ENCODE measurements around the gene COL15A1. TPM values are rescaled to one million over a fixed set of nuclear protein-coding genes. Genes with fewer than 3 reads are reported as not detected.

Gene COL15A1
- total RNA-seq, 1 donor from 2014 or later, result 46.2 TPM

DNA sequence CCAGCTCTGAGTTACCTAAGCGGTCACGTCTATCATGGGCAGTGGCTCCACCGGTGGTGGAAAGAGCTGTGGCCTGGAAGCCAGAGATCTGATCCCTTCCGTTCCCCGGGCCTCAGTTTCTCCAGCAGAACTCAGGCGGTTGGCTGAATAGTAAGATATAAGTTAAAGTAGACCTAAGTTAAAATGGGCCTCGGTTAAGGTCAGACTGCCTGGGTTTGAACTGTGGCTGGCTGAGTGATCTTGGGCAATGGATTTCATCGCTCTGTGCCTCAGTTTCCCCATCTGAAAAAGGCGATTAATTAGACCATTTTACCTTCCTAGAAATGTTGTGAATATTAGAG is 997 bp downstream of the COL15A1 start:
- no peak for DNase-seq (ENCODE audit: low spot score)

DNA sequence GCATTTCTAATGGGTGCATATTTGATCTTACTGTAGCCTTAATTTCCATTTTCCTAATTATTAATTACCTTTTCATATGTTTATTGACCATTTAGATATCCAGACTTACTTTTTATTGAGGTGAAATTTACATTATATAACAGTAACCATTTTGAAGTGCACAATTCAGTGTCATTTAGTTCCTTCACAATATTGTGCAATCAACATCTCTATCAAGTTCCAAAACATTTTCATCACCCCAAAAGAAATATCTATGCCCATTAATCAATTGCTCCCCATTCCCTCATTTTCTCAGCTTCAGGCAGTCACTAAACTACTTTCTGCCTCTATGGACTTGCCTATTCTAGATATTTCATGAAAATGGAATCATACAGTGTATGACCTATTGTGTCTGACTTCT is 5.9 kb downstream of the COL15A1 start:
- DNase-seq (ENCODE audit: low spot score), result no peak

DNA sequence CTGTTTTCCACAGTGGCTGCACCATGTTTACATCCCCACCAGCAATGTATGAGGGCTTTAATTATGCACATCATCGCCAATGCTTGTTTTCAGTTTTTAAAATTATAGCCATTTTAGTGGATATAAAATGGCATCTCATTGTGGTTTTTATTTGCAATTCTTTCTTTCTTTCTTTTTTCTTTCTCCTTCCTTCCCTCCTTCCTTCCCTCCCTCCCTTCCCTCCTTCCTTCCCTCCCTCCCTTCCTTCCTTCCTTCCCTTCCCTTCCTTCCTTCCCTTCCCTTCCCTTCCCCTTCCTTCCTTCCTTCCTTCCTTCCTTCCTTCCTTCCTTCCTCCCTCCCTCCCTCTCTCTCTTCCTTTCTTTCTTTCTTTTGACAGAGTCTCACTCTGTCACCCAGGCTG is 6.6 kb downstream of the COL15A1 start:
- no peak for DNase-seq (ENCODE audit: low spot score)

DNA sequence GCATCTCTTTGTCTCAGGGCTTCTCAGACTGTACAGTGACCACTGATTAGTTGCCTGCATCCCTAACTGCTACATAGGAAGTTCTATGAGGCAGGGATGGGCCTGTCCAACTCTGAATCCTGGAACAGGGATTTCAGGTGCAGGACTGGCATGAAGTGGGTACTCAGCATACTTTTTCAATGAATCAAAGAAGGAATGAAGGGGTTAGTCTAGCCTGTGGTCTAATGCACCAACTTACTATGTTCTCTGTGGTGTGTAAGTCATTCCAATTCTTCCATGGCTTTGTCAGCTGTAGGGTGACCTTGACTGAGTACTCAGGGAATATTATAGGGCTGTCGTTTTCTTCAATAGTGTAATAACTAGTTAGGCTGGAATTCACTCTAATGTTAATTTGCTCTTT is 8.3 kb downstream of the COL15A1 start:
- no peak for DNase-seq (ENCODE audit: low spot score)

DNA sequence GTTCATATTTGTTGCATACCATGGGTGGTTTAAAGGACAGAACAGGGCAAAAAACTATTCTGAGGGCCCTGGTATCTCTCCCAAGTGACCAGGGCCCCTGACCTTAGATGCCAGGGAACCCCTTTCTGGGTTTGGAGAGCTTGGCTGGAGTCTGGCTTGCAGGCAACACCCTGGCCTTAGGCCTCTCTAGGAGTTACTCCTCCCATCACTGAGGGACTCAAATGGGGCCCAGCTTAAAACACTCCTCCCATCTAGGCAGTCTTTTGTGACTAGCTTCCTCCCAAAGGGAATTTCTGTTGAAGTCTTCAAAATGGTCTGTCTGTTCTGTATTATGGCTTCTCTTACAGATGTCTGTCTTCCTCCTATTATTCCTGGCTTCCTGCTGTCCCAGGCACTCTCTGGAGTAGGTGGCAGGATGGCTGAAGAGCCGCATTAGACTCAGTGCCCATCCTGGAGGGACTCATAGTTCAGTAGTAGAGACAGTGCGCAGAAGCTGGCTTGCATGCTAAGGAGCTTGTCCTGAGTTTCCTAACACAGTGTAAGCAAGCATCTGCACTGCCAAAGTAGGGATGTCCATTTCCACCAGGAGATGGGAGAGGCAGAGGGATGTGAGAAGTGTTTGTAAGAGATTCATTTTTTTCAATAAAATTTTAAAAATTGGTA is 10.0 kb downstream of the COL15A1 start:
- DNase-seq (ENCODE audit: low spot score), result no peak

DNA sequence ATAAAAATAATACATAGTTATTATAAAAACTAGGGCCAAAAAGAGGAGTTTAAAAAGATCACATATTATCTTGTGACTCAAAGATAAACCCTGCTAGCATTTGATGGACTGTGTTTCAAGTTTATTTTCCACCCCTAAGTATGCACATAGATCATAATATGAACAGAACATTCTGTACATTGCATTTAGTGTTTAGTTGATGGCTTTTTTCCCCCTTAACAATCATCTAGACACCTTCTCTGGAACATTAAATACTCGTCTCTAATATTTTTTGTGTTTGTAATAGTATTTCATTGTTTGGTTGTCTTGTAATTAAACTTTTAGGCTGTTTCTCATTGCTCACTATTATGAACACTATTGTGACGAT is 10.5 kb downstream of the COL15A1 start:
- no peak for DNase-seq (ENCODE audit: low spot score)

DNA sequence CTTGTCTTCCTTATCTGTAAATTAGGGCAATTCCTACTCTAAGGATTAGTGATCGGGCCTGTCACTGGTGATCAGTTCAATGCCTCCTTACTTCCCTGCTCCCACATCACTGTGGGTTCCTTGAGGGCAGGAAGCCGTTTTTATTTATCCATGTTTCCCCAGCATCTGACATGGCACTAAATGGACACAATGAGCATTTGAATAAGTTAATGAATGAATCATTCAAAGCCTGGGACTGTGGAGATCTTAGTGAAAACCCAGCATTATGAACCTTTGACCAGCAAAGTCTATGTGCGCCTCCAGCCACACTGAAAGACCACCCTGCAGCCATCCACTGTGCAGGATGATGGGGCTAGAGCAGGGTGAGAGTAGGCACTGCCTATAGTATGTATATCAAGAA is 11.6 kb downstream of the COL15A1 start:
- DNase-seq (ENCODE audit: low spot score), result no peak

DNA sequence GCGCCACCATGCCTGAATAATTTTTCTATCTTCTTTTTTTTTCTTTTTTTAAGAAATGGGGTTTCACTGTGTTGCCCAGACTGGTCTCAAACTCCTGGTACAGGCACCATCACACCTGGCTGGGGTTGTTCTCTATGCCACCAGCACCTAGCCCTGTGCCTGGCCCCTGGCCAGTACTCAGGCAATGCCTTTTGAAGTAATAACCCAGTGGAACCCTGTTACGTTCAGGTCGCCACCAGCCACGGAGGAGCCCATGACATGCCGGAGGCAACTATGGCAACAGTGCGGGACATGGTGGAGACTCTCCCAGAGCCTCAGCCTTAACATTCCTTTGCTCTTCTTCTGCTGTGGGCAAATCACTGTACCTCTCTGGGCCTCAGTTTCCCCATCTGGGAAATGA is 14.1 kb downstream of the COL15A1 start:
- no peak for DNase-seq (ENCODE audit: low spot score)

DNA sequence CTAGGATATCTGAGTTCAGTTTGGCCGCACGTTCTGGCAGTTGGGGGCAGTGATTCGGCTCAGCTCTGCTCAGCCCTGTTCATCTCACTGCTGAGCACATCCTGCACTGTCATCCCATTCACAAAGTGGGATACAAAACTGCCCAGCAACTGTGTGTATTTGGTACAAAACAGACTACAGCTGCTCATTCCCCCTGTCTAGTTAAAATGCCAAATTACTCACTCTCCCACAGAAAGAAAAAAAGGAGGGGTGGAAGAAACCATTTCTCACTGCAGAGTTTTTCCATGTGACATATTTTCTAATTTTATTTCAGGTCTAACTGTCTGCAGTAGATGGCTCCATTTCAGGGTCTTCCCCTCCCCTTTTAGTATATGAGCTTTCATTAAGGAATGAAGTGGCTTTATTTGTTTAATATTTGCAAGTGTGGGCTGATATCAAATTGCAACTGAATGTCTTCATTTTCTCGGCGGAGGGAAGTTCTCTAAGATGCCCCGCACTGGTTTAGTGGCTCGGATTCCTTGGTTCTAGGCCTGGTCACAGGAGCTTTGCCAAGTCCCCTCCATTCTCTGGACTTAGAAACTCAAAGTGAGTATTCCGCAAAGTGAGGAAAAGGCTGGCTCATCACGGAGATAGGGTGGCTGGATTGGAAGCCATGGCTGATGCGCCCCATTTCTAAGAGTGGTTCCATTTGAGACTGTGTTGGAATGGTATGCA is 14.7 kb downstream of the COL15A1 start:
- no peak for DNase-seq (ENCODE audit: low spot score)

DNA sequence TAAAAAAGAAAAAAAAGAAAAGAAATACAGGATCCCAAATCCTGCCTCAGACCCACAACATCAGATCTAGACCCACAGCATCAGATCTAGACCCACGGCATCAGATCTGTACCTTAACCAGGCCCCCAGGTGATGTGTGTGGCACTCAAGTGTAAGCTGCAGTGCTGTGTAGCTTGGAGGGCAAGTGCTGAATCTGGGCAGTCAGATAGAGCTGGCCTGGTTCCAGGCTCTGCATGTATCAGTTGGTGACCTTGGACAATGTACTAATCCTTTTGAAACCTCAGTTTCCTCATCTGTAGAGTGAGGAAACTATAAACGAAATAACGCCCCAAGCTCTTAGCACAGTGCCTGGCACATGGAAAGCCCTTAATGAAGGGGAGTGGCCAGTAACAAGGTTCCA is 16.7 kb downstream of the COL15A1 start:
- no peak for DNase-seq (ENCODE audit: low spot score)

DNA sequence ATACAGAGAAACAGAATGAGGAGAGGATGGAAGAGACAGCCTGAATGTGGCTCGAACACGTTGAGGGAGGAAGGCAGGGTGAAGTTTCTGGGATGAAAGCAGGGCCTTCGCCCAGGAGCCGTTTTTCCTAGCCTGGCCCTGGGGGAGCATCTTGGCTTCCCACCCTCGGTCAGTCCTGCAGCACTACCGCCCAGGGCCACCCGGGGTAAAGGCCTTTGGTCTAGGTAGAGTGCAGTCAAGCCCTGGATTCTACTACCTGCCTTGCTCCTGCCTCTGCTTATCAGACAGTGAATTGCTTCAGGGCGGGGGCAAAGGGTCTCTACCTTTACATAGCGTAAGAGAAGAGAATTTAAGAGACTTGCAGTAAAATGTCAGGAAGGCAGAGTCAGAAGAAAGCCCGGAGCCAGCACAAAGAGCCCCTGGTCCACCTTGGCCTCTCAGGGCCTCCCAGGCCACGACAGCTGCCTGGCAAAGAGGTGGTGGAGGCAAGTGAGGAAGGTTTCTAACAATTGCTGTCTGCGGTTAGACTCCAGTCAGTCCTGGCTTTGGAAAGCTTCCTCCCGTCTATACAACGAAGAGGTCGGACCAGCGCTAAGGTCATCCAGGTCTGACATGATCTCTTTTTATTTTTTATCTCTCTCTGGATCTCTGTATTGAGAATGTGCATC is 17.9 kb downstream of the COL15A1 start:
- no peak for DNase-seq (ENCODE audit: low spot score)

DNA sequence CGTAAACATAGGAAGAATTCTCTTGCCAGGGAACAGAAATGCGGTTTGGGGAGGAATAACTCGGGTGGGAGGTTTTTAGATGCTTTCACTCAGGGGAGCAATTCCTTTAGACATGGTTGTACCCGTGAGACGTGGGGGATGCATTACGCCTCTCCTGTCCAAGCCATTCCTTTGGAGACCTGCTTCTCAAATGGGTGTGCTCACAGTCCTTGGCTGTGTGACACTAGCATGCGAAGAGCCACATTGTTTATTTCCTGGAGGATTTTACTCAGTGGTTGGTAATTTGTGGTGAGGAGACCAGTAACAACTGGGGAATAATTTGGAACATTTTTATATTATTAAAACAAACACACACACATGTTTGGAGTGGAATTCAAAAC is 18.5 kb downstream of the COL15A1 start:
- DNase-seq (ENCODE audit: low spot score), result no peak

DNA sequence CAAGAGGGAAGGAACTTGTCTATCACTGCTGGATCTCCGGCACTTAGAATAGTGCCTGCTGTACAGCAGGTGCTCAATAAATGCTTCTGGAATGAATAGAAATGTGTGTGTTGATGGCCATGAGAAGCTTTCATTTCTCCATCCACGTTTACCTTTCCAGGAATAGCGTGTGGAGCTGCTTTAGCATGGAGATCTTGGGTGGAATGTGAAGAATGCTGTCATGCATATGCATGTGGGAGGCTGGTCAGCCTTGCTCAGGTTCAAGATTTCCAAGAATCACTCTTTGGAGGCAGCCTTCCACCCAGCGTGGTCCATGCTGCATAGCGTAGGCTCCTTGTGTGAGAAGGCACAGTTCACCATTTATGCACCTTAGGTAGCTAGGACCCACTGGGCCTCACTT is 19.2 kb downstream of the COL15A1 start:
- DNase-seq (ENCODE audit: low spot score), result no peak

DNA sequence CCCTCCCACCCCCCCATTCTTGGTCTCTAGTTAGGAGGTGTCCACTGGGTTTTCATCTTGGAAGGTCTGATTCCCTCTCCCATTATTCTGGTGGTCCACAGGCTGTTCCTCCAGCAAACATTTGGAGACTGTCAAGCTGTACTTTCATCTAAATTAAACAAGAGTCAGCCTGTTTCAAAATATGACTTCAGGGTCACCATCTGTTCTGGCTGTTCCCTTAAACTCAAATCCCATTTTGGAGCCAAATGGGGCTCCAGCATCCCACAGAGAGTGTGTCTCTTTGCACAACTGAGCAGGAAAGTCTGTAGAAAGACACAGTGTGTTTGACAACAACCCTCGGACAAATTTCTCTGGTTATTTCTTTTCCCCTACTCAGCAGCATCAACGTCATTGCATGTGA is 20.5 kb downstream of the COL15A1 start:
- DNase-seq (ENCODE audit: low spot score), result no peak

DNA sequence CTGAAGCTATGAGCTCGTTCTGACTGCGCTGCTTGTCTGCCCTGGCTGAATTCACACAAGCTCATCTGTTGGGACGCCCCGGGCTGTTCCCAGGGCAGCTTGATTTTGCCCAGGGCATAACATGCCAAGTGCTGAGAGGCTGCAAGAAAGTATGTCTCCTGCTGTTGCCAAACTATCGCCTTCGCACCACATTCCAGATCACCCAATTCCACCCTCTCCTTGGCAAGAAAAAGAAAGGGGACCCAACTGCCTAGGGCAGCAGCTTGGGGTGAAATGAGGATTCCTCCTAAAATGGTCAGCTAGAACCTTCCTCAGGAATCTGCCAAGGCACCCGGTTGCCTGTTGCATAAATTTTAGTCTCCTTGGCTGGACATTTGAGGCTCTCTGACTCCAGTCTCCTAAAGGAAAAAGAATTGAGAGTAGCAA is 21.2 kb downstream of the COL15A1 start:
- no peak for DNase-seq (ENCODE audit: low spot score)

DNA sequence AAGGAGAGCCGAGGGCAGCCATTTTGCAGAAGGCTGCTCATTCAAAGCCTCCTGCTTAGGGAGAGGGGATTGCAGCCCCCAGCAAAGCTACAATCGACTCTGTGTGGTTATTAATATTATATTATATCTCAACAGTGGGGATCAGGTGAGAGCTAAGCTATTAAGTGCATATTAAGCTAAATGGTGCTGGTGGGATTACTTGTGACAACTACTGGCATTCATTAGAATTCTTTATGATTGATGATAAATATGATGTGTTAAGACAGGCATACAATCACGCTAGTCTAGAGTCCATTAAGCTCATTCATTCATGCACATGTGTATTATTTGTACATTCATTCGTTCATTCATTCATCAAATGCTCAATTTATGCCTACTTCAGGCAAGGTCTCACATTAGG is 23.0 kb downstream of the COL15A1 start:
- DNase-seq (ENCODE audit: low spot score), result no peak

DNA sequence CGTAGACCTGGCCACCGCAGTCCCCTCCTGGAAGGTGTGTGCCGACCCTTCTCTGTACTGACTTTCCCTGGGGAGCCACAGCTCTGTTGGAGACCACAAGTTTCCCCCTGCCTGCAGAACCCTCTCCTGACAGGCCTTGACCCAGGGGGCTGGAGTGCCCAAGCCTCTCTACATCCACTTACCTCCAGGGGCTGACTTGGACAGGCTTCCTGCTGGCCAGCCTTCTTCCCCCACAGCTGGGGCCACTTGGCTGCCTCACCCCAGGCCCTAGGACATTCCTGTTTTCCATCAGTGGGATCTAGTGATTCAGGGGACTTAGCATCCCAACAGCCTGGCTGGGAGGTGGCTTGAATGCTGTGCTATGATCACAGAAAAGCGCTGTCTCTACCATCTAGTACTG is 23.6 kb downstream of the COL15A1 start:
- DNase-seq (ENCODE audit: low spot score), result no peak

DNA sequence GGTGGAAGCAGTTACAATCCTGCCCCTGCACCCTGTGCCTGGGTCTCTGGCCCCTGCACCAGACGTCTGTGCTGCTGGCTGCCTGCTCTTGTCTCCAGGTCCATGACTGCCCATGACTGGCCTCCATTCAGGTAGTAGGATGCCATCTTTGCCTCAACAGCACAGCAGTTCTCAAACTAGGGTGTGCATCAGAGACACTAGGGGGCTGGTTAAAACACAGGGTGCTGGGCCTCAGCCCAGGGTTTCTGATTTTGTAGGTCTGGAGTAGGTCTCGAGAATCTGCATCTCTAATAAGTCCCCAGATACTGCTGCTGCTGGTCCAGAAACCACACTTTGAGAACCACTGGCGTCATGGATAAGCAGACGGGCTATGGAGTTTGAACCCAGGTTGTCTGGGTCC is 24.0 kb downstream of the COL15A1 start:
- no peak for DNase-seq (ENCODE audit: low spot score)

DNA sequence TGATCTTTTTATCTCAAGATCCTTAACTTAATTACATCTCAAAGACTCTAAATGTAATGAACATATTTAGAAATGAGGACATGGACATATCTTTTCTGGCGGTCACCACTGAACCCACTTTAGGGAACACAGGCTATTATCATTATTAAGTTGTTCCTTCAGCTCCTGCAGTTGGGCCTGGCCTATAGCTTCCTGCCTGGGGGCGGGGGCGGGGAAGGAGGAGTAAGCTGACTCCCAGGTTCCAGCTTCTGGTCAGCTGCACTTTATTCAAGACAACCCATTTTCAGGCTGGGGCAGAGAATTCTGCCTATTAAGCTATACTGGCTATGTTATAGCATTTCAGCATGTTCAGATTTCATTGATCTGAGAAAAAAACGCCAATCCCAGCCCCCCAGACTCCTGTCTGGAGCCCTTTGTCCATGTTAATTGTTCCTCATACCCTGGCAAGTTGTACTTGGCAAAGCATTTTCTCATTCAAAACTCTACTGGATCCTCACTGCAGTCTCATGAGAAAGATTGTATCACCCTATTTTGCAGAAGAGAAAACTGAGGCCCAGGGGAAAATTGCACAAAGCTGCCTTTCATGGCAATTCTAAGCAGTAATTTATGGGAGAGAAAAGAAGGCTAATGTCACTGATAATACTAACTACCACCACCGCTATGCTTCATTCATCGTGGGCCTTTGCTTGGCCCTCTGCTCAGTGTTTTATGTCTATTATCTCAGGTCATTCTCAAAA is 25.1 kb downstream of the COL15A1 start:
- no peak for DNase-seq (ENCODE audit: low spot score)

DNA sequence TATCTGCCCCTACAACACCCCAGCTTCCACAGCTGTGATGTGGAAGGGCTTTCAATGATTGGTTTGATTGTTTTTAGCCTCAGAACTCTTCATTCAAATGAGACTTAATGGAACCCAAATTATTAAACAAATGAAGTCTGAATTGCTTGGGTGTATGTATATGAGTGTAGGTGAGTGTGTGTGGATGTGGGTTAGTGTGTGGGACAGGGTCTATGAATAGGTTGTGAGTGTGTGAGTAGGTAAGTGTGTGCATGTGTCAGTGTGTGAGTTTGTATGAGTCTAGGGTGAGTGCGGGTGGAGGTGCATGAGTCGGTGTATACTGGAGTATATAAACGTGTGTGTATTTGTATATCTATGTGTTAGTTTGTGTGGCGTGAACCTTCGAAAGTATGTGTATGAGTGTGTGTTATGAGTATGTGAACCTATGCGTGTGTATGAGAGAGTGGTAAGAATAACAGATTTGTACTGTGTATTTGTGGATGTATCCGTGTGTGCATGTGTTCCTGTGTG is 26.9 kb downstream of the COL15A1 start:
- DNase-seq (ENCODE audit: low spot score), result no peak

DNA sequence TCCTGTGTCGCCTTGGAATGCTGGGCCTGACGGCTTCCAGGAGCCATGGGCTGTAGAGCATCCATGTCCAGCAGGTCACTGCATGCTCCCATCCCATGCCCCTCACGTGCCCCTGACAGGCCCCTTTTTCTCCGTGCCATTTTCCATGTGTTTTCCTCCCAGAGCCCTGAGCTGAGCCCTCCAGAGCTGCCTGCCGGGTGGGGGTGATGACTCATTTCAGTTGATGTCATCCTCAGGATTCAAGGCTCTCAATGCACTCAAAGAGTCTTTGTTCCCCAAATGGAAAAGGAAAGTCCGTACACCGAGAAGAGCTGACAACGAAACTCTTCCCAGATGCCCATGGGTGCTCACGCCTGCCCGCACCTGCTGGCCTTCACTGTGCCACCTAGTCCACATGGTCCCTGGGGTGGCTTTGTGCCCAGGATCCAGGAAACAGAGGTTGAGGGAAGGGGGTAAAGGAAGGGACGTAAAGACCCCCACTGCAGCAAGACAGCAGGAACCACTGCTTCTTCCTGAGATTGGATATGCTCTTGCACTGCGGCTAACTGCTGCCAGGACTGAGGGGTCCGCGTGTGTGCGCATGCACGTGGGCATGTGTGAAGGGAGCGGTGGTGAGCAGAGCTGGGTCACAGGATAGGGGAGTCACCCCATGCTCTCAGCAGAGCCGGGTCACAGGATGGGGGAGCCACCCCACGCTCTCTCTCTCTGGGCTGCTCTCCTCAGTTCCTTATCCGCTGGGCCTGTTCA is 27.6 kb downstream of the COL15A1 start:
- DNase-seq (ENCODE audit: low spot score), result no peak

DNA sequence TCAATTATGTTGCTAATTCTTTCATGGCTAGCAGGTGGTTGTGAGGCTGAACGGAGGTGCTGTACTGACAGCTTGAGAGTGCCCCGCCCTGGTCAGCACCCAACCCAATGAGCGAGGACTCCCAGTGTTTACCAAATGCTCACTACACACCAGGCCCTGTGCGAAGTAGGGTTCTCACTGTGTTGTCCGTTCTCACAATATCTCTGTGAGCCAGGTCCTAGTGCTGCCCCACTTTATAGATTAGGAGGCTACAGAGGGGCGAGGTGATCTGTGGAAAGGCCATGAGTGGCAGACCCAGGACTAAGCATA is 28.2 kb downstream of the COL15A1 start:
- DNase-seq (ENCODE audit: low spot score), result no peak

Data from mucosa of gallbladder (tissue), 1 donor.